Measurements from ENCODE around the gene ARL1. TPM values are rescaled to one million over a fixed set of nuclear protein-coding genes. Genes with fewer than 3 reads are reported as not detected.

Gene ARL1
- total and polyA plus RNA-seq, 9 of the 15 experiments (the other 6 are each of a cell fraction or from before 2014, with no cell fraction given): 53.0 to 127 (median 68.6) TPM

DNA sequence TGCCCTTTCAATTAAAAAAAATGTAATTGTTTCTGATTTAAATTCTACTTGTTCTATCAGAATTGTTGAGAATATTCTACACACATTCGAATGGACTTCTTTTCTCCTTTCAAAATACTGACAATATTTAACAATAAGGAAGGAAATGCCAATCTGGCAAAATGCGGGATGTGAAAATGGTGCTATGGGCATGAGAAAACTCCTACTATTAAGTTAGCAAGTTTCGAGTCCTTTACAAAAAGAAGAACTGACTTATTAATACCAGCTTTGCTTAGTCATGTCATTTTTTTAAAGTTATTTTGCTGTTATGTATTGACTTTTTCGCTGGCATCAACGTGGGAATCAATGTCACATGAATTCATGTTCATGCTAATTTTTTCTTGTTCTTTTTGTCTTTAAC lies 31.7 kb upstream of the ARL1 start:
- FAIRE-seq (no peak), DNase-seq (ENCODE audit: extremely low read depth in 1 of 4, low spot score in 3 of 4) (no peak), ATAC-seq (no peak)
- H3K4me2 ChIP-seq (ENCODE audit: insufficient read depth, low read length): no peak overlapping the region
- TF ChIP-seq HMGXB4 (CRISPR knock-in tag; IDR thresholded peaks at IDR 0.05): no peak
- TF ChIP-seq, protein P1, sequence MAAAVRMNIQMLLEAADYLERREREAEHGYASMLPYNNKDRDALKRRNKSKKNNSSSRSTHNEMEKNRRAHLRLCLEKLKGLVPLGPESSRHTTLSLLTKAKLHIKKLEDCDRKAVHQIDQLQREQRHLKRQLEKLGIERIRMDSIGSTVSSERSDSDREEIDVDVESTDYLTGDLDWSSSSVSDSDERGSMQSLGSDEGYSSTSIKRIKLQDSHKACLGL (CRISPR knock-in tag; IDR thresholded peaks at IDR 0.05; ENCODE audit: borderline replicate concordance, poor library complexity, severe bottlenecking): no peak
- no peak for TF ChIP-seq ZNF398 (CRISPR knock-in tag; IDR thresholded peaks at IDR 0.05)
- no peak for TF ChIP-seq POLR2H (tag; IDR thresholded peaks at IDR 0.05; ENCODE audit: low read depth)
- no TSS peak for BruUV-seq (replicated peaks)
- CTCF ChIA-PET (ENCODE audit: low intra/inter-chr PET ratio): no interaction called here
- no peak overlapping the region for H2AFZ ChIP-seq (ENCODE audit: low read depth, low read length)
- no peaks in the 10 kb centered on the region for H3K4me1 ChIP-seq (replicated peaks in 1 of 2; ENCODE audit: control insufficient read depth in 2 of 2, insufficient read depth in 2 of 2, low read length in 2 of 2)
- POLR2A ChIA-PET: interaction anchor here (0.7 kb wide), 1 partner anchor 61 kb away, joined by 3 read pairs; no protein-coding TSS in a partner anchor
- no peaks in the 10 kb centered on the region for H4K20me1 ChIP-seq (replicated peaks; ENCODE audit: control insufficient read depth, insufficient read depth, low read length)
- in situ Hi-C loops (cut with MboI) (no loop called here), intact Hi-C loops (cut with micrococcal nuclease) (no loop called here)
- WGBS (ENCODE audit: insufficient coverage, low coverage, missing lambda C conversion rate): 2% methylated on average over 5 of the region's 5 CpGs
- H3K36me3 ChIP-seq (ENCODE audit: control insufficient read depth, insufficient read depth, low read length): no peaks in the 10 kb centered on the region
- no peak overlapping the region for H3K9ac ChIP-seq (ENCODE audit: insufficient read depth in 1 of 2, low read depth in 2 of 2, low read length in 2 of 2)
- no peaks in the 10 kb centered on the region for H3K9me3 ChIP-seq (replicated peaks; ENCODE audit: control insufficient read depth, insufficient read depth, low read depth, low read length)
- H3K4me3 ChIP-seq: no peak overlapping the region
- no peaks in the 10 kb centered on the region for H3K9me1 ChIP-seq (ENCODE audit: control insufficient read depth, insufficient read depth, low read length)
- H3K27me3 ChIP-seq (ENCODE audit: control insufficient read depth in 2 of 2, insufficient read depth in 2 of 2, low read length in 2 of 2): peaks cover 12 to 14% of the 10 kb centered on the region in 2 experiments; a peak in 4 of 5 replicates
- H3K79me2 ChIP-seq (ENCODE audit: control insufficient read depth, insufficient read depth, low read length): no peaks in the 10 kb centered on the region
- no peak overlapping the region for H3K27ac ChIP-seq (ENCODE audit: extremely low read depth, low read depth, low read length)

Measured in K562 (cell line).